Endothelial cell of umbilical vein (primary cell): ENCODE measurements around the gene SPINT4. TPM values are rescaled to one million over a fixed set of nuclear protein-coding genes. Genes with fewer than 3 reads are reported as not detected.

Experiments used
- BruUV-seq: library from RNA; stranded (reverse); fragments of 400-500 nt; replicated peaks from 2 replicates; lab custom pipeline; 2021; lab: Mats Ljungman, UMichigan
- CTCF ChIA-PET: fragments of 300-600, 350-600 bp; sonication (Branson Sonifier 250); formaldehyde crosslinking; loops from one replicate; lab custom pipeline; 2021; ENCODE audit warnings: antibody characterized with exemption, inconsistent platforms; lab: Charles Lee
- POLR2A ChIA-PET: fragments of 300-600, 350-600 bp; sonication (Branson Sonifier 250); formaldehyde crosslinking; loops from one replicate; lab custom pipeline; 2021; ENCODE audit warnings: antibody characterized with exemption, inconsistent platforms; lab: Charles Lee
- DNase-seq: peaks from one replicate; pipeline ENCODE4 v3.0.0-alpha.2; 2011; ENCODE audit warnings: low read depth, low spot score
- FAIRE-seq: peaks from 2 replicates; lab custom pipeline; 2011; peaks lifted over from hg19 to GRCh38; lab: Jason Lieb, UNC
- H2AFZ ChIP-seq: 2 replicates; pipeline ENCODE4 v1.6.0; 2012; ENCODE audit warnings: low read depth, low read length, control low read depth, inconsistent platforms
- H3K27ac ChIP-seq: 2 replicates; pipeline ENCODE4 v1.5.1; 2011; ENCODE audit warnings: low read depth, mild to moderate bottlenecking, control low read depth, low read length, moderate library complexity; ENCODE audit not compliant: insufficient read depth
- H3K27me3 ChIP-seq, 2 experiments: 2 replicates each; pipeline versions ENCODE4 v1.6.0 to v1.6.1; 2011; ENCODE audit warnings: low read length in 2 of 2, mixed read lengths in 1 of 2; ENCODE audit not compliant: control insufficient read depth in 2 of 2, insufficient read depth in 2 of 2
- H3K36me3 ChIP-seq, 2 experiments: 2 replicates in 1 of 2; 3 replicates in 1 of 2; pipeline ENCODE4 v1.5.1; 2011; ENCODE audit warnings: low read length in 2 of 2, mild to moderate bottlenecking in 1 of 2, moderate library complexity in 1 of 2; ENCODE audit not compliant: control insufficient read depth in 2 of 2, insufficient read depth in 2 of 2; ENCODE audit errors: extremely low read depth in 1 of 2
- H3K4me1 ChIP-seq: 3 replicates; pipeline ENCODE4 v1.5.1; 2011; ENCODE audit warnings: mild to moderate bottlenecking, low read length; ENCODE audit not compliant: control insufficient read depth, insufficient read depth; ENCODE audit errors: extremely low read depth
- H3K4me2 ChIP-seq: 2 replicates; pipeline ENCODE4 v1.6.1; 2011; ENCODE audit warnings: low read length, control low read depth, mixed read lengths; ENCODE audit not compliant: insufficient read depth
- H3K4me3 ChIP-seq, 3 experiments: fragments of 200-600 bp in 1 of 3; sonication (generic), shearing (Covaris generic) in 1 of 3; replicated peaks in 1 of 3; 2 replicates each; pipeline ENCODE4 v1.5.1; 2011 to 2016; ENCODE audit warnings: control low read depth in 3 of 3, low read length in 3 of 3, mild to moderate bottlenecking in 2 of 3, inconsistent platforms in 1 of 3, low read depth in 1 of 3, moderate library complexity in 1 of 3; ENCODE audit not compliant: insufficient read depth in 1 of 3
- H3K79me2 ChIP-seq: 2 replicates; pipeline ENCODE4 v1.6.0; 2012; ENCODE audit warnings: low read length, inconsistent platforms; ENCODE audit not compliant: control insufficient read depth, insufficient read depth
- H3K9ac ChIP-seq: replicated peaks from 2 replicates; pipeline ENCODE3; 2011; ENCODE audit warnings: low read length, control low read depth; ENCODE audit not compliant: insufficient read depth; ENCODE audit errors: extremely low read depth
- H3K9me1 ChIP-seq: replicated peaks from 3 replicates; pipeline ENCODE4 v1.6.0; 2011; ENCODE audit warnings: mild to moderate bottlenecking, low read length; ENCODE audit not compliant: control insufficient read depth, insufficient read depth; ENCODE audit errors: extremely low read depth
- H3K9me3 ChIP-seq: replicated peaks from 2 replicates; pipeline ENCODE4 v1.5.1; 2012; ENCODE audit warnings: low read length, inconsistent platforms; ENCODE audit not compliant: control insufficient read depth, insufficient read depth
- H4K20me1 ChIP-seq: replicated peaks from 2 replicates; pipeline ENCODE3; 2011; ENCODE audit warnings: mild to moderate bottlenecking, low read length; ENCODE audit not compliant: control insufficient read depth, insufficient read depth; ENCODE audit errors: extremely low read depth
- EZH2 ChIP-seq: IDR thresholded peaks from 2 replicates; pipeline ENCODE4 v1.6.1; 2012; ENCODE audit warnings: borderline replicate concordance, low read depth, mild to moderate bottlenecking, moderate library complexity, low read length, inconsistent platforms; ENCODE audit not compliant: severe bottlenecking
- FOS ChIP-seq: IDR thresholded peaks from 2 replicates; pipeline ENCODE4 v1.6.1; 2011; ENCODE audit warnings: mild to moderate bottlenecking, low read length, moderate library complexity, borderline replicate concordance; ENCODE audit not compliant: insufficient read depth
- GATA2 ChIP-seq: IDR thresholded peaks from 2 replicates; pipeline ENCODE4 v1.7.0; 2011; ENCODE audit warnings: low read depth, mild to moderate bottlenecking, moderate library complexity, mixed read lengths, low read length; ENCODE audit not compliant: insufficient read length, insufficient read depth
- JUN ChIP-seq: IDR thresholded peaks from 2 replicates; pipeline ENCODE4 v1.6.1; 2011; ENCODE audit warnings: borderline replicate concordance, low read depth; ENCODE audit not compliant: insufficient read length, insufficient read depth
- MYC ChIP-seq: IDR thresholded peaks from one replicate; pipeline ENCODE4 v1.6.1; 2011; ENCODE audit warnings: mild to moderate bottlenecking, low read depth, low read length
- POLR2A ChIP-seq: IDR thresholded peaks from 2 replicates; pipeline ENCODE4 v1.6.1; 2012; ENCODE audit warnings: low read depth, mild to moderate bottlenecking, control low read depth, low read length
- POLR2AphosphoS5 ChIP-seq: IDR thresholded peaks from 2 replicates; pipeline ENCODE4 v1.6.1; 2012; ENCODE audit warnings: low read depth, mild to moderate bottlenecking, control low read depth, low read length, moderate library complexity; ENCODE audit not compliant: insufficient read depth
- dilution Hi-C: fragments of 300-500 bp; cut with MboI; formaldehyde crosslinking; loops from one replicate; pipeline ENCODE4 v1.15.0; 2019; ENCODE audit warnings: low sequenced_read_pairs; ENCODE audit not compliant: extremely low pct_ligation_motif_present
- intact Hi-C: fragments of 100-400 bp; cut with micrococcal nuclease; formaldehyde crosslinking; loops from one replicate; pipeline ENCODE4 v1.10.0; 2022
- polyA plus RNA-seq, 4 experiments: library from polyadenylated mRNA; depleted of rRNA in 3 of 4; stranded (reverse) in 3 of 4; unstranded in 1 of 4; fragments of >200 nt; gene quantifications; 2 replicates each; pipeline versions ENCODE4 v1.2.1 to v1.2.3, GENCODE V29; 2011 to 2012; ENCODE audit warnings: missing spikeins in 1 of 4
- total RNA-seq: library from RNA; stranded (reverse); gene quantifications from 2 replicates; pipeline ENCODE4 v1.2.3, GENCODE V29; 2021
- TF ChIP-seq, protein P1 (sequence below): IDR thresholded peaks from 2 replicates; pipeline ENCODE4 v1.6.1; 2011; ENCODE audit not compliant: insufficient read depth, insufficient read length
- TF ChIP-seq, protein P2 (sequence below), 2 donors: IDR thresholded peaks; 1 replicate in 1 of 2; 2 replicates in 1 of 2; pipeline ENCODE4 v1.5.1; 2011; ENCODE audit warnings: low read length in 2 of 2, mild to moderate bottlenecking in 2 of 2, moderate library complexity in 2 of 2, control low read depth in 1 of 2, inconsistent platforms in 1 of 2, low read depth in 1 of 2; ENCODE audit not compliant: insufficient read depth in 1 of 2; ENCODE audit errors: extremely low read depth in 1 of 2

SPINT4 gene
- total and polyA plus RNA-seq, 2 donors (not counting 3 experiments of a cell fraction or from before 2014, with no cell fraction given), result not detected

DNA sequence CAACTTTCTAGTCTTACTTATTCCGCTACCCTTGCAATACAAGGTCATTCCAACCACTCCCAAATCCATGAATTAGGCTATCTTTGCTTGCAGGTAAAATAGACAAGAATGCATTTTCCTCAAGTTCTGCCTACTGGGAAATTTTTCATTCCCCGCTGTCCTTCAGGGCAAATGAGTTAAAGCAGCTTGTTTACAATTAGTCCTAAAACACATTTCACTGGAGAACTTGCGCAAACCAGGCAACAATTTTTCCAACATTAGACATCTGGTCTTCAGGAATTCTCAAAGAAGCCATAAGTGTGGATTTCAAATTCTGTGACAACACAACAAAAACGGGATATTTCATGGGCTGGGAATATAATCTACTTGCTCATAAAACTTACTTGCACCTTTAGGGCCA is 20.4 kb downstream of the SPINT4 start:
- Histone ChIP-seq H3K27ac (no peak overlapping the region), H4K20me1 (no peaks in the 10 kb centered on the region), H3K9ac (no peak overlapping the region), H3K9me3 (no peaks in the 10 kb centered on the region), H3K9me1 (no peaks in the 10 kb centered on the region), H3K36me3 (no peaks in the 10 kb centered on the region), H3K4me2 (no peak overlapping the region), H3K4me3 (no peak overlapping the region), H3K79me2 (no peaks in the 10 kb centered on the region), H3K4me1 (no peaks in the 10 kb centered on the region), H2AFZ (no peak overlapping the region), H3K27me3 (no peaks in the 10 kb centered on the region)
- CTCF ChIA-PET, result no interaction called here
- TF ChIP-seq EZH2 (no peak), GATA2 (no peak), FOS (no peak), POLR2A (no peak), MYC (no peak), POLR2AphosphoS5 (no peak), JUN (no peak)
- TF ChIP-seq, protein P1, sequence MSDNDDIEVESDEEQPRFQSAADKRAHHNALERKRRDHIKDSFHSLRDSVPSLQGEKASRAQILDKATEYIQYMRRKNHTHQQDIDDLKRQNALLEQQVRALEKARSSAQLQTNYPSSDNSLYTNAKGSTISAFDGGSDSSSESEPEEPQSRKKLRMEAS, result no peak
- TF ChIP-seq, protein P2, sequence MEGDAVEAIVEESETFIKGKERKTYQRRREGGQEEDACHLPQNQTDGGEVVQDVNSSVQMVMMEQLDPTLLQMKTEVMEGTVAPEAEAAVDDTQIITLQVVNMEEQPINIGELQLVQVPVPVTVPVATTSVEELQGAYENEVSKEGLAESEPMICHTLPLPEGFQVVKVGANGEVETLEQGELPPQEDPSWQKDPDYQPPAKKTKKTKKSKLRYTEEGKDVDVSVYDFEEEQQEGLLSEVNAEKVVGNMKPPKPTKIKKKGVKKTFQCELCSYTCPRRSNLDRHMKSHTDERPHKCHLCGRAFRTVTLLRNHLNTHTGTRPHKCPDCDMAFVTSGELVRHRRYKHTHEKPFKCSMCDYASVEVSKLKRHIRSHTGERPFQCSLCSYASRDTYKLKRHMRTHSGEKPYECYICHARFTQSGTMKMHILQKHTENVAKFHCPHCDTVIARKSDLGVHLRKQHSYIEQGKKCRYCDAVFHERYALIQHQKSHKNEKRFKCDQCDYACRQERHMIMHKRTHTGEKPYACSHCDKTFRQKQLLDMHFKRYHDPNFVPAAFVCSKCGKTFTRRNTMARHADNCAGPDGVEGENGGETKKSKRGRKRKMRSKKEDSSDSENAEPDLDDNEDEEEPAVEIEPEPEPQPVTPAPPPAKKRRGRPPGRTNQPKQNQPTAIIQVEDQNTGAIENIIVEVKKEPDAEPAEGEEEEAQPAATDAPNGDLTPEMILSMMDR (IDR thresholded peaks at IDR 0.05; ENCODE audit: extremely low read depth in 1 of 2, insufficient read depth in 1 of 2, low read depth in 1 of 2, low read length in 2 of 2), result no peak
- dilution Hi-C loops (no loop called here), intact Hi-C loops (no loop called here)
- BruUV-seq, result no TSS peak
- FAIRE-seq, result no peak
- no peak for DNase-seq
- POLR2A ChIA-PET, result no interaction called here
